Measurements from ENCODE around the gene IFI27L2. TPM values are rescaled to one million over a fixed set of nuclear protein-coding genes. Genes with fewer than 3 reads are reported as not detected.

Gene IFI27L2
- total and polyA plus RNA-seq, 12 donors: 51.3 to 499 (median 120) TPM

DNA sequence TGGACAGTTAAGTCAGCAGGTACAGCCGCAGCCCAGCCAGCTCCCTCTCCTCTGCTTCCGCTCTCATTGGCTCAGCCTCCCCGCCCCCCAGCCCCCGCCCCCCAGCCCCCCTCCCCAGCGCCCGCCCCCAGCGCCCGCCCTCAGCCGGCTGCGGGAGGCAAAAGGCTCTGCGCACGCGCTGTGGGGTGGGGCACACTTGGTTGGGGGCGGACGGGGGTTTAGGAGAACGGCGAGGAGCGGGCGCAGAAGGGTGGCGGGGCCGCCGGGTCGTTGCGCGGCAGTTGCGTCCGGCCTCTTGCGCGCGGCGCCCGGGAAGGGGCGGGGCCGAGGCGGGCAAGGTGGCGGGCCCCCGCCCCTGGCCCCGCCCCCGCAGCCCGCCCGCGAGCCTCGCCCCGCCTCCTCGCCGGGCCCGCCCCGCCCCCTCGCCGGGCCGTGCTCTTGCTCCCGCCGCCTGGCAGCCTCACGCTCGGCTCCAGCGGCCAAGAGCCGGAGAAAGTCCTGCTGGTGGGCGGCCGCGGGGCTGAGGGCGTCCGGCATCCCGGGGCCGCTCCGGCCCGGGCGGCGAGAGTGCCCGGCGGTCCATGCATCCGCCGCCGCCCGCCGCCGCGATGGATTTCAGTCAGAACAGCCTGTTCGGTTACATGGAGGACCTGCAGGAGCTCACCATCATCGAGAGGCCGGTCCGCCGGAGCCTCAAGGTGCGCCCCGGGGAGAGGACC, 44.6 kb upstream of the IFI27L2 start, which contains the start of gene PPP4R4:
PPP4R4 (plus strand) TSS at position 438 of the 719 bp plus-strand sequence; CDS start at position 582, 144 bp downstream.
- H3K36me3 ChIP-seq (replicated peaks in 1 of 2): no peaks in the 10 kb centered on the region
- H3K27ac ChIP-seq: peak within 1 kb of the TSS in 2 of 5 donors; percentile 32 to 76
- H3K27me3 ChIP-seq: peaks cover 9% of the 10 kb centered on the region
- peak; percentile 78 to 91 (median 84) for DNase-seq
- intact Hi-C loops (cut with DNase I): no loop called here
- H3K4me1 ChIP-seq (replicated peaks in 1 of 2): peaks cover 0 to 15% of the 10 kb centered on the region in 2 donors
- TF ChIP-seq POLR2A (IDR thresholded peaks at IDR 0.05): no peak
- TF ChIP-seq, protein P1, sequence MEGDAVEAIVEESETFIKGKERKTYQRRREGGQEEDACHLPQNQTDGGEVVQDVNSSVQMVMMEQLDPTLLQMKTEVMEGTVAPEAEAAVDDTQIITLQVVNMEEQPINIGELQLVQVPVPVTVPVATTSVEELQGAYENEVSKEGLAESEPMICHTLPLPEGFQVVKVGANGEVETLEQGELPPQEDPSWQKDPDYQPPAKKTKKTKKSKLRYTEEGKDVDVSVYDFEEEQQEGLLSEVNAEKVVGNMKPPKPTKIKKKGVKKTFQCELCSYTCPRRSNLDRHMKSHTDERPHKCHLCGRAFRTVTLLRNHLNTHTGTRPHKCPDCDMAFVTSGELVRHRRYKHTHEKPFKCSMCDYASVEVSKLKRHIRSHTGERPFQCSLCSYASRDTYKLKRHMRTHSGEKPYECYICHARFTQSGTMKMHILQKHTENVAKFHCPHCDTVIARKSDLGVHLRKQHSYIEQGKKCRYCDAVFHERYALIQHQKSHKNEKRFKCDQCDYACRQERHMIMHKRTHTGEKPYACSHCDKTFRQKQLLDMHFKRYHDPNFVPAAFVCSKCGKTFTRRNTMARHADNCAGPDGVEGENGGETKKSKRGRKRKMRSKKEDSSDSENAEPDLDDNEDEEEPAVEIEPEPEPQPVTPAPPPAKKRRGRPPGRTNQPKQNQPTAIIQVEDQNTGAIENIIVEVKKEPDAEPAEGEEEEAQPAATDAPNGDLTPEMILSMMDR (IDR thresholded peaks at IDR 0.05): no peak
- peak within 1 kb of the TSS in 3 of 4 donors; percentile 30 to 61 (median 39) for H3K4me3 ChIP-seq
- no peaks in the 10 kb centered on the region for H3K9me3 ChIP-seq (replicated peaks in 1 of 3)
- 0 to 1% methylated on average over 65 to 84 of the region's 84 CpGs; no CpG with 5 or more reads in 2 of the 4 donors for WGBS, 4 donors

DNA sequence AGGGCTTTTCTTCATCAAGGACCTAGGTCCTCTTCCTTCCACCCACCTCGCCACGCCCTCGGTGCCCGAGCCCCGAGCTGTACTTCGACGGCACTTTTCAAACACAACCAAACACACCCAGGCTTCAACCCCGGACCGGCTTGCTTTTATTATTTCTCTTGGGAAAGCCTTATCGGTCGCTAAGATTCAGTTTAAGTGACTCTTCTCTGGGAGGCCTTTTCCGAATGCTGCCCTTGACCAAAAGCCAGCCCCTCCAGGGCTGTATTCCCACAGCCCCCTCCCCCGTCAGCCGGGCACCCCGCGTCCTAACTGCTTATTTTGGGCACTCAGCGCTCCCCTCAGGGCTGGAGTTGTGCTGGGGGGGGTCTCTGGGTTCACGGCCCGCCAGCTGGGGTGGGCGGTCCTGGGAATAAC, 44.1 kb upstream of the IFI27L2 start:
- intact Hi-C loops (cut with DNase I): no loop called here
- H3K4me3 ChIP-seq: peak overlapping the region in 3 of 4 donors; percentile 30 to 61 (median 39)
- H3K27me3 ChIP-seq: peaks cover 9% of the 10 kb centered on the region
- TF ChIP-seq, protein P1 (IDR thresholded peaks at IDR 0.05): no peak
- no peak for TF ChIP-seq POLR2A (IDR thresholded peaks at IDR 0.05)
- 0 to 3% (median 2%) methylated on average over 16 to 20 of the region's 20 CpGs for WGBS, 4 donors
- H3K4me1 ChIP-seq (replicated peaks in 1 of 2): peaks cover 0 to 15% of the 10 kb centered on the region in 2 donors
- H3K27ac ChIP-seq: peak overlapping the region in 2 of 5 donors; percentile 32 to 76
- H3K9me3 ChIP-seq (replicated peaks in 1 of 3): no peaks in the 10 kb centered on the region
- peak in 2 of 7 donors; percentile 24 to 39 for DNase-seq
- no peaks in the 10 kb centered on the region for H3K36me3 ChIP-seq (replicated peaks in 1 of 2)

DNA sequence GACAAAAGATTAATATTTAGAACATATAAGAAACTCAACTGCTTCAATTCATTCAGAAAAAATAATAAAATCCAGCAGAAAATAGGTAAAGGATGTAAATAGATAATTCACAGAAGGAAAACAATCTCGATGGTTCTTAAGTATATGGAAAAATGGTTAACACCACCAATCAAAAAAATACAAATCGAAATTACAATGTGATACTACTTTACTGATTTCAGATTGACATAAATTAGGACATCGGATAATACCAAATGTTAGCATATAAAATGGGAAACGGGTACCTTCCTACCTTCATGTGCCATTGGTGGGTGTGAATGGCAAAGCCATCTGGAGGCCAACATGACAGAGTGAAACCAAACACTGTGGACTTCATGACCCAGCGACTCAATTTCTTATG, 43.1 kb upstream of the IFI27L2 start:
- TF ChIP-seq POLR2A (IDR thresholded peaks at IDR 0.05): no peak
- TF ChIP-seq, protein P1 (IDR thresholded peaks at IDR 0.05): no peak
- H3K36me3 ChIP-seq (replicated peaks in 1 of 2): no peaks in the 10 kb centered on the region
- H3K27me3 ChIP-seq: peaks cover 9% of the 10 kb centered on the region
- H3K9me3 ChIP-seq (replicated peaks in 1 of 3): no peaks in the 10 kb centered on the region
- intact Hi-C loops (cut with DNase I): no loop called here
- peaks cover 0 to 15% of the 10 kb centered on the region in 2 donors for H3K4me1 ChIP-seq (replicated peaks in 1 of 2)
- H3K27ac ChIP-seq: no peak overlapping the region
- 87 to 89% (median 87%) methylated on average over 5 of the region's 5 CpGs for WGBS, 4 donors
- no peak overlapping the region for H3K4me3 ChIP-seq
- no peak for DNase-seq

DNA sequence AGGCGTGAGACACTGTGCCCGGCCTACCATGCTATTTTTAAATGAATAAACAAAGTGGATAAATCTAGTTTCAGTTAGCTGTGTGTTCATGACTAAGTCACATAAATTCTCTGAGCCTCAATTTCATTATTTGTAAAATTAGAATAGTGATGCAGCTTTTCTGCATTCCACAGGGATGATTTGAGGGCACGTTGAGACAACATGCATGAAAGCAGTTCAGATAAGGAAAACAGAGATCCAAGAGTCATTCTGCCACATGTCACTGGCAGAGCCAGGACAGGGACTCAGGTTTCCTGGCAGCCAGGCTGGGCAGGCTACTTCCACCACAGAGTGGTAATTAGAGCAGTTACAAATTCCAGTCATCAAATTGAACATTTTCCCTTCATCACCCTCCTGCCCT, 41.8 kb upstream of the IFI27L2 start:
- Histone ChIP-seq H3K27ac (no peak overlapping the region), H3K36me3 (replicated peaks in 1 of 2) (no peaks in the 10 kb centered on the region), H3K27me3 (peaks cover 5% of the 10 kb centered on the region), H3K4me3 (no peak overlapping the region), H3K4me1 (replicated peaks in 1 of 2) (peaks cover 0 to 15% of the 10 kb centered on the region in 2 donors), H3K9me3 (replicated peaks in 1 of 3) (no peaks in the 10 kb centered on the region)
- 40 to 56% (median 43%) methylated on average over 3 of the region's 3 CpGs for WGBS, 4 donors
- TF ChIP-seq POLR2A (IDR thresholded peaks at IDR 0.05): no peak
- TF ChIP-seq, protein P1 (IDR thresholded peaks at IDR 0.05): no peak
- peak in 1 of 7 donors; percentile 51 for DNase-seq
- intact Hi-C loops (cut with DNase I): no loop called here

Data from adrenal gland (tissue), 12 donors.